B cell (primary cell): Measurements from ENCODE around the gene SDC4. TPM values are rescaled to one million over a fixed set of nuclear protein-coding genes. Genes with fewer than 3 reads are reported as not detected.

Experiments
- ATAC-seq: fragments of 200-7000 bp; cut with Tn5 transposase; one replicate; pipeline ENCODE4 v1.10.0; 2021; ENCODE audit warnings: low read depth, mild to moderate bottlenecking, moderate number of reproducible peaks, moderate library complexity
- CTCF ChIA-PET: fragments of 350-600 bp; sonication (Branson Sonifier 250); formaldehyde crosslinking; loops from one replicate; lab custom pipeline; 2021; ENCODE audit warnings: antibody characterized with exemption, inconsistent platforms; lab: Charles Lee
- POLR2A ChIA-PET: fragments of 350-600 bp; sonication (Branson Sonifier 250); formaldehyde crosslinking; loops from one replicate; lab custom pipeline; 2021; ENCODE audit warnings: antibody characterized with exemption; lab: Charles Lee
- DNase-seq: peaks from one replicate; pipeline ENCODE4 v3.0.0; 2013
- H2AFZ ChIP-seq: 2 replicates; pipeline ENCODE4 v1.6.1; 2012; ENCODE audit warnings: mild to moderate bottlenecking, low read depth, low read length; ENCODE audit not compliant: insufficient read depth, poor library complexity, severe bottlenecking
- H3K27ac ChIP-seq, 2 donors: 1 replicate in 1 of 2; 2 replicates in 1 of 2; pipeline ENCODE4 v1.5.1; 2012 to 2013; ENCODE audit warnings: low read length in 2 of 2, mild to moderate bottlenecking in 2 of 2, moderate library complexity in 1 of 2
- H3K27me3 ChIP-seq, 4 experiments: fragments of 200-600 bp in 1 of 4; sonication (generic) in 1 of 4; replicated peaks in 1 of 4; 1 replicate in 2 of 4; 2 replicates in 2 of 4; pipeline versions ENCODE4 v1.6.1 to v1.7.0; 2013 to 2016; ENCODE audit warnings: low read length in 3 of 4, mild to moderate bottlenecking in 2 of 4, mixed read lengths in 1 of 4, moderate library complexity in 1 of 4; ENCODE audit not compliant: insufficient read depth in 4 of 4, control insufficient read depth in 3 of 4; ENCODE audit errors: control extremely low read depth in 1 of 4
- H3K36me3 ChIP-seq, 2 experiments: replicated peaks in 1 of 2; 1 replicate in 1 of 2; 2 replicates in 1 of 2; pipeline versions ENCODE4 v1.6.1 to v1.7.1; 2013; ENCODE audit warnings: low read length in 1 of 2; ENCODE audit not compliant: insufficient read depth in 2 of 2, control insufficient read depth in 1 of 2; ENCODE audit errors: control extremely low read depth in 1 of 2, extremely low read depth in 1 of 2
- H3K4me1 ChIP-seq, 2 donors: fragments of 200-600 bp in 1 of 2; sonication (generic) in 1 of 2; 1 replicate in 1 of 2; 2 replicates in 1 of 2; pipeline versions ENCODE4 v1.5.1 to v1.6.1; 2013 to 2017; ENCODE audit warnings: low read length in 2 of 2; ENCODE audit not compliant: control insufficient read depth in 2 of 2, insufficient read depth in 2 of 2
- H3K4me2 ChIP-seq: replicated peaks from 2 replicates; pipeline ENCODE3; 2012; ENCODE audit warnings: mild to moderate bottlenecking, low read depth, low read length; ENCODE audit not compliant: poor library complexity, severe bottlenecking
- H3K4me3 ChIP-seq, 5 experiments: fragments of 200-600 bp in 1 of 5; sonication (generic) in 1 of 5; 1 replicate in 3 of 5; 2 replicates in 2 of 5; pipeline versions ENCODE4 v1.5.1 to v1.7.0; 2011 to 2016; ENCODE audit warnings: low read length in 4 of 5, mild to moderate bottlenecking in 4 of 5, low read depth in 2 of 5, control low read depth in 1 of 5, moderate library complexity in 1 of 5; ENCODE audit not compliant: insufficient read depth in 1 of 5; ENCODE audit errors: control extremely low read depth in 1 of 5, extremely low read depth in 1 of 5
- H3K79me2 ChIP-seq: fragments of 200-600 bp; sonication (generic); one replicate; pipeline ENCODE4 v1.6.0; 2016; ENCODE audit warnings: low read length; ENCODE audit not compliant: control insufficient read depth, insufficient read depth
- H3K9ac ChIP-seq: fragments of 200-600 bp; sonication (generic); 2 replicates; pipeline ENCODE4 v1.6.1; 2017; ENCODE audit warnings: mild to moderate bottlenecking, low read length, moderate library complexity
- H3K9me3 ChIP-seq, 3 donors: one replicate each; pipeline versions ENCODE4 v1.6.1 to v1.7.1; 2013; ENCODE audit warnings: low read length in 2 of 3; ENCODE audit not compliant: control insufficient read depth in 2 of 3, insufficient read depth in 1 of 3; ENCODE audit errors: control extremely low read depth in 1 of 3
- H4K20me1 ChIP-seq: 2 replicates; pipeline ENCODE4 v1.6.0; 2012; ENCODE audit warnings: mild to moderate bottlenecking, low read length; ENCODE audit not compliant: insufficient read depth, control insufficient read depth, poor library complexity, severe bottlenecking
- H3K27ac Mint-ChIP-seq: one replicate; pipeline ENCODE4 v1.8.0; 2021; ENCODE audit warnings: mixed read lengths
- H3K27me3 Mint-ChIP-seq: one replicate; pipeline ENCODE4 v1.8.0; 2021; ENCODE audit warnings: mixed read lengths
- H3K4me1 Mint-ChIP-seq: one replicate; pipeline ENCODE4 v1.8.0; 2021; ENCODE audit warnings: mixed read lengths
- H3K4me3 Mint-ChIP-seq: one replicate; pipeline ENCODE4 v1.8.0; 2021; ENCODE audit warnings: mixed read lengths
- H3K9me3 Mint-ChIP-seq: one replicate; pipeline ENCODE4 v1.8.0; 2022; ENCODE audit warnings: mixed read lengths; ENCODE audit not compliant: insufficient read depth
- CTCF ChIP-seq: fragments of 200-600 bp; IDR thresholded peaks from one replicate; pipeline ENCODE4 v1.8.0; 2022; ENCODE audit warnings: antibody characterized with exemption, mild to moderate bottlenecking
- EZH2 ChIP-seq: IDR thresholded peaks from 2 replicates; pipeline ENCODE4 v1.6.1; 2012; ENCODE audit warnings: borderline replicate concordance, low read depth, mild to moderate bottlenecking, moderate library complexity, low read length; ENCODE audit not compliant: insufficient read depth, poor library complexity, severe bottlenecking
- WGBS: methylation state at CpG from one replicate; pipeline ENCODE4 v1.1.5; 2013; ENCODE audit warnings: missing lambda C conversion rate; ENCODE audit not compliant: insufficient coverage; 5-methylcytosine and 5-hydroxymethylcytosine counted together
- intact Hi-C: fragments of 100-400 bp; cut with micrococcal nuclease; formaldehyde crosslinking; loops from one replicate; pipeline ENCODE4 v1.10.0; 2022
- polyA plus RNA-seq: library from polyadenylated mRNA; depleted of rRNA; stranded (reverse); fragments of >200 nt; gene quantifications from 2 replicates; pipeline ENCODE4 v1.2.3, GENCODE V29; 2012
- total RNA-seq, 2 donors: library from RNA; stranded (reverse); fragments of 120-200 nt in 1 of 2; gene quantifications; 1 replicate in 1 of 2; 2 replicates in 1 of 2; pipeline versions ENCODE4 v1.2.3 to v1.2.4, GENCODE V29; 2013 to 2022

The SDC4 gene
- total and polyA plus RNA-seq, 2 donors (not counting 1 experiment from before 2014, with no cell fraction given) = 0.04 TPM; not detected in 1

DNA sequence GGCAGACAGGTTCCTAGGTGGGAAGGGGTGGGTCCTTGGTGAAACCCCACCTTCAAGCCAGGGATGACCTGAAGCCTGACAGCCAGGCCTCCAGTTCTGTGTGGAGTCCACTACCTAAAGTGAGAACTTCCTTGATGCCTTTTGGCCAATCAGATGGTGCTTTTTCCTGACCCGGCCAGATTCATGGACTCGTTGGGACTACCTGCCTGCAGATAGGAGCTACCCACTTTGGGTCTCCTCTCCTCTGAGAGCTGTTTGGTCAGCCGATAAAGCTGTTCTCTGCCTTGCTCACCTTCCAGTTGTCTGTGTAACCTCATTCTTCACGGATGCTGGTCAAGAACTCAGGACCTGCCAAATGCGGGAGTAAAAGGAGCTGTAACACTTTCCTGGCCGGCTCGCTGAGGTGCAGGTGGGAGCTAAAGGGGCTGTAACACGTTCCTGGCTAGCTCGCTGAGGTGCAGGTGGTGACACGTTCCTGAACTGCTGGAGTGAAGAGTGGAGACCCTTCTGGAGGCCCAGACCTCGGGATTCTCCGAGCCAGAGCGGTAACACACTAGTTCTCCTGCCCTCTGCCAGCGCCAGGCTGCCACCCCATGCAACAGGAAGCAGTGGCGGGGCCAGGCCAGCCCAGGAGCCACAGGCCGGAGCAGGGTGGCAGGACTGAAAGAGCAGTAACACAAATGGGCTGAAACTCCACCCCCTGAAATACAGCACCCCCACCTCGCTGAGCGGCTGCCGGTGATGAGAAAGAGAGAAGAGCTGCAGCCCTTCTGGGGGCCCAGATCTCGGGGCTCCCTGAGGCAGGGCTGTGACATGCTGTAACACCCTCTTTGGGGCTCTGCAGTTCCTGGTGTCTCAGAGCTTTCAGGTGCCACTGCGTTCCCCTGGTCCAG lies 46.2 kb upstream of the SDC4 start:
- 96% methylated on average over 21 of the region's 21 CpGs for WGBS
- H3K4me2 ChIP-seq = no peak overlapping the region
- ATAC-seq (no peak), DNase-seq (no peak)
- no peak for TF ChIP-seq EZH2
- TF ChIP-seq CTCF = no peak
- ChIA-PET CTCF (interaction anchor here (0.8 to 2.9 kb wide), 3 partner anchors 19 to 43 kb away, joined by 3 to 15 read pairs (median 7); no protein-coding TSS in a partner anchor), POLR2A (no interaction called here)
- H3K27ac ChIP-seq = no peak overlapping the region
- intact Hi-C loops = no loop called here
- Mint-ChIP-seq H3K9me3 (peaks cover 2% of the 10 kb centered on the region), H3K4me3 (no peak overlapping the region), H3K27me3 (no peaks in the 10 kb centered on the region), H3K4me1 (peaks cover 3% of the 10 kb centered on the region), H3K27ac (no peak overlapping the region)
- H4K20me1 ChIP-seq = no peaks in the 10 kb centered on the region
- H3K79me2 ChIP-seq = peaks cover 18% of the 10 kb centered on the region
- no peaks in the 10 kb centered on the region for H3K27me3 ChIP-seq
- H2AFZ ChIP-seq = no peak overlapping the region
- peaks cover 0 to 6% of the 10 kb centered on the region in 2 experiments for H3K36me3 ChIP-seq
- no peak overlapping the region for H3K4me3 ChIP-seq
- no peaks in the 10 kb centered on the region for H3K4me1 ChIP-seq
- no peak overlapping the region for H3K9ac ChIP-seq
- no peaks in the 10 kb centered on the region for H3K9me3 ChIP-seq

GRCh38 chr20:45392733-45393132 lies 44.5 kb upstream of the SDC4 start:
- Mint-ChIP-seq H3K27me3 (no peaks in the 10 kb centered on the region), H3K4me3 (no peak overlapping the region)
- CTCF ChIA-PET = interaction anchor here (0.9 to 2.9 kb wide), 5 partner anchors 17 to 44 kb away, joined by 3 to 15 read pairs (median 5); no protein-coding TSS in a partner anchor

More at GRCh38 chr20:45392733-45393132, 44.5 kb upstream of the SDC4 start:
- Histone ChIP-seq H3K4me1 (no peaks in the 10 kb centered on the region), H2AFZ (no peak overlapping the region), H3K9me3 (no peaks in the 10 kb centered on the region), H3K4me3 (no peak overlapping the region), H3K9ac (no peak overlapping the region), H3K27ac (no peak overlapping the region), H3K27me3 (no peaks in the 10 kb centered on the region), H3K79me2 (peaks cover 27% of the 10 kb centered on the region), H3K4me2 (no peak overlapping the region), H4K20me1 (no peaks in the 10 kb centered on the region), H3K36me3 (peaks cover 0 to 6% of the 10 kb centered on the region in 2 experiments)
- H3K4me1 Mint-ChIP-seq = peaks cover 4% of the 10 kb centered on the region
- no peak overlapping the region for H3K27ac Mint-ChIP-seq
- POLR2A ChIA-PET = no interaction called here
- no peaks in the 10 kb centered on the region for H3K9me3 Mint-ChIP-seq
- ATAC-seq (no peak), DNase-seq (no peak)
- intact Hi-C loops = no loop called here
- TF ChIP-seq CTCF (no peak), EZH2 (no peak)
- no CpG with 5 or more reads among the region's 3 CpGs for WGBS
